SK-N-MC (cell line): ENCODE measurements around the gene CHFR.
"Not testable (repeated sequence)": the region's sequence is repeated elsewhere in the genome, so short reads cannot be mapped to it uniquely, and the experiment has no call there.

Source experiments
- EZH2 ChIP-seq: fragments of 200-600 bp; sonication (generic); IDR thresholded peaks from one replicate; pipeline ENCODE4 v1.6.1; 2017; ENCODE audit warnings: antibody characterized with exemption
- FOXP2 ChIP-seq: optimal IDR thresholded peaks from 2 replicates; pipeline ENCODE3; 2011; ENCODE audit warnings: mild to moderate bottlenecking, moderate library complexity; ENCODE audit not compliant: insufficient read depth; ENCODE audit errors: extremely low read length, control extremely low read depth
- POLR2AphosphoS5 ChIP-seq: IDR thresholded peaks from 2 replicates; pipeline ENCODE4 v1.6.1; 2012; ENCODE audit warnings: mild to moderate bottlenecking, low read depth, low read length, borderline replicate concordance

DNA sequence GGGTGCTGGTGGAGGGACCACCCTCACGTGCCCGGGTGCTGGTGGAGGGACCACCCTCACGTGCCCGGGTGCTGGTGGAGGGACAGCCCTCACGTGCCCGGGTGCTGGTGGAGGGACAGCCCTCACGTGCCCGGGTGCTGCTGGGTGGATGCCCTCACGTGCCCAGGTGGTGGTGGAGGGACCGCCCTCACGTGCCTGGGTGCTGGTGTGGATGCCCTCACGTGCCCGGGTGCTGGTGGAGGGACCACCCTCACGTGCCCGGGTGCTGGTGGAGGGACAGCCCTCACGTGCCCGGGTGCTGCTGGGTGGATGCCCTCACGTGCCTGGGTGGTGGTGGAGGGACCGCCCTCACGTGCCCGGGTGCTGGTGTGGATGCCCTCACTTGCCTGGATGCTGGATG, 30.4 kb downstream of the CHFR start:
- not testable (repeated sequence) for TF ChIP-seq POLR2AphosphoS5, EZH2, FOXP2
